Nucleus accumbens (tissue), 56 donors: ENCODE results near the gene NAPSA.

Experiments used
- DNase-seq, 56 donors: peaks; one replicate each; lab custom pipeline; 2025; lab: John Stamatoyannopoulos, UW

NAPSA gene

GRCh38 chr19:50320596-50320995 lies 44.8 kb downstream of the NAPSA start:
- DNase-seq = no peak

GRCh38 chr19:50320051-50320450 lies 45.4 kb downstream of the NAPSA start:
- DNase-seq = no peak

DNA sequence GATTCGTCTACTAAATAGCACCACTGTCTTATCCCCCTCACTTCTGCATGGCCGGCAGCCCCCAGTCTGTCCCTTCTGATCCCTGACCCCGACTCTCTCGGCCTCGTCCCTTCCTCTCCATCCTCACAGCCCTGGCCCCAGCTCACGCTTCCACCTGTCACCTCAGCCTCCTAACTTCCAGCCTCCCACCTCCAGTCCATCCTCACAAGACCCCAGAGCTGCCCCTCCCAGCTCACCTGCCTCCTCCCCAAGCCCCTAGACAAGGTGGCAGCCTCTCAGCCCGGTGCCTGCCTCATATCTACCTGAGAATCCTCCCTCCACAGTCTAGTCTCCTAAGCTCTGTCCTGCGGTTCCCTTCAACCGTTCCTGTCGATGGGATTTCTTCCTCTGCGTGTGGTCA lies 46.3 kb downstream of the NAPSA start:
- DNase-seq = no peak

DNA sequence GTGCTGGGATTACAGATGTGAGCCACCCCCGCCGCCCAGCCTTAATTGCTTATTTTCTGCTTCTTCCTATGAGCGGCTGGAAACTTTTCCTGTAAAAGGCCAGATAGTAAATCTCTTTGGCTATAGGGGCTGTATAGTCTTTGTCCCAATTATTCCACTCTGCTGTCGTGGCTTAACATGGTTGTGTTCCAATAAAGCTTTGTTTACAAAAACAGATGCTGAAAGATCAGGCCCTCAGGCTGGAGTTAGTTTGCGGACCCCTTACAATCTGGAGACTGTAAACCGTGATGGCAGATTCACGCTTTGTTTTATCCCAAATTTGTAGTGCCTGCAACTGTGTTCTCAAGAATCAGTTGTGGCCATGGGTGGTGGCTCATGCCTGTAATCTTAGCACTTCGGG lies 47.0 kb downstream of the NAPSA start:
- DNase-seq = no peak

DNA sequence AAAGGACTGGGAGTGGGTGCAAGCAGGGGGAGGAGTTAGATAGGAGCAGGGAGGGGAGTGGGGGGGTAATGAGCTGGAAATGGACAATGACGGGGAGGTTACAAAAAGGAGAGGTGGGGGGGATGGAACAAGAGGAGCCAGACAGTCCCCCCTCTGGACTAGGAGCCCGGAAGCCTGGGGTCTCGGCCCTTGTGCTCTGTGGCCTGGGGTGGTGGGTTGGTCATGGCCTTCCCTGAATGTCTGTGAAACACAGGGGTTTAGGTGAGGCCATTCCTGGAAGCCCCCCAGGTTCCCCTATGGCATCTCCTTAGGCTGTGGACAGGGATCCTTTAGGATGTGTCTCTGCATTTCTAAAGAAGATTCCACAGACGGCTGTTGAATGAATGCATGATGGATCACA lies 48.3 kb downstream of the NAPSA start:
- DNase-seq = no peak

DNA sequence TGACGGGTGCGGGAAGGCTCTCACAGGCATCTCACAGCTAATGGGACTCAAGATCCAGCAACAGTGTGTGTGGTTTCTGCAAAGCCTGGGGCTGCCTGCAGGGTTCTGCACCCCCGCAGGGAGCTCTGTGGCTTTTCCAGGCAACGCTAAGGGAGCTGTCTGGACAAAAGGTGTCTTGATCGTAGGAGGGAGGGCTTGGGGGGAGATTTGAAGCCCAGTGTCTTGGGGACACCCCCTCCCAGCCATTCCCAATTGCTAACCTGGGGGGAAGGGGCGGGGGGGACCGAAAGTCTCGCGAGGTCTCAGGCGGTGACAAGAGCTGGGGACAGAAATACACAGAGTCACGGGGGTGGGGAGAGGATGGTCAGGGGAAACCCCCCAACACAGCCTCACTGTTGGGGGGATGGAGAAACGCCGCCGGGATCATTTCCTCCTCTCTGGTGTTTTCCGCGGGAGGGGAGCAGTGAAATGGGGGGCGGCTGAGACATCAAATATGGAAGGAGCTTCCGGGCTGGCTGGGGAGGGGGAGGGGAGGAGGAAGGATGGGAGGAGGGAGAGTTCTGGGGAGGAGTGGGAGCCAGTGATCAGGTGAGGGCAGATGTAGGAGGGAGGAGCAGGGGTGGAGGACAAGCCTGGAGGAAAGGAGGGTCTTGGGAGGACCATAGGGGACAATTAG lies 49.5 kb downstream of the NAPSA start:
- peak in 27 of 56 donors; percentile 12 to 76 (median 45) for DNase-seq

DNA sequence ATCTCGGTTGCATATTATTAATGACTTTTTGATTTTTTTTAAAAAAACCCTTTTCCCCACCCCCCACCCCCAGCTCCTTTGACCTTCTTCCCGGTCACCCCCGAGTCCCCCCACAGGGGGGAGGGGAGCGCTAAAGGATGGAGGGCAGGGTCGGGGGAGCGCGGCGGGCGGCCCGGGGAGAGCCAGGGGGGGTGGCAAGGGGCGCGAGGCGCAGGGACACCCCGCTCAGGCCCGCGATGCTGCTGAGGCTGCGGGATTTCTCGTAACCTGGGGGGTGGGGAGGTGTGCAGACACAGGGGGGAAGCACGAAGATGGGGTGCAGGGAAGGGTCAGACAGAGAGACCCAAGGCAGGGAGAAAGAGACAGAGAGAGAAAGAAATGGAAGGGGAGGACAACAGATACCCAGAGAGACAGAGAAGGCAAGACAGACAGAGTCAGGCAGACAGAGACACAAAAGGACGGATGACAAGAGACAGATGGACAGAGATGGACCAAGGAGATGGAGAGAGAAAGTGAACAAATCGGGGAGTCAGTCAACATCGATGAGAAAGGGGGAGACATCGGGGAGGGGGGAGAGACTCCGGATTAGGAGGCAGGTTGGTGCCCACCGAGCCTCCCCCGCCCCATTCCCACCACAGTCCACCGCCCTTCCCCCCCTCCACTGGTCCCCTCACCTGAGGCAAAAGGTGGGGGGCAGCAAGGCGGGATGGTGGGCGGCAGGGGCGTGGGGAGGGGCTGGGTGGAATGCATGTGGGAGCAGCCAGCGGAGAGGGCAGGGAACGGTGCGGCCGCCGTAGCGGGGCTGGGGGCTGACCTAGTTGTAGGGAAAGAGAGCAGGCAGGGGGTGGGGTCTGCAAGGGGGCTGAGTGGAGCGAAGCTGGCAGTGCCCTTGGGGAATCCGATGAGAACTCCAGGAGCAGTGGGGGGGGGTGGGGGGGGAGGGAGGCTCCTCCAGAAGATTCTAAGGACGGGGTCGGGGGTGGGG lies 50.4 kb downstream of the NAPSA start:
- DNase-seq = peak in 1 of 56 donors; percentile 32

- DNase-seq = peak in 2 of 56 donors; percentile 21 to 42
Measured at GRCh38 chr19:50313812-50314536, 51.5 kb downstream of the NAPSA start.

- DNase-seq = no peak
Measured at GRCh38 chr19:50312967-50313811, 52.2 kb downstream of the NAPSA start.

GRCh38 chr19:50311723-50312635 lies 53.5 kb downstream of the NAPSA start:
- DNase-seq = peak in 15 of 56 donors; percentile 4 to 59 (median 25)

- DNase-seq = no peak
Measured at GRCh38 chr19:50310759-50311465, 54.5 kb downstream of the NAPSA start.

GRCh38 chr19:50309396-50310125 lies 55.9 kb downstream of the NAPSA start:
- no peak for DNase-seq

- DNase-seq = no peak
Measured at GRCh38 chr19:50308991-50309390, 56.4 kb downstream of the NAPSA start.
